ENCODE data around the gene AIP.

DNA sequence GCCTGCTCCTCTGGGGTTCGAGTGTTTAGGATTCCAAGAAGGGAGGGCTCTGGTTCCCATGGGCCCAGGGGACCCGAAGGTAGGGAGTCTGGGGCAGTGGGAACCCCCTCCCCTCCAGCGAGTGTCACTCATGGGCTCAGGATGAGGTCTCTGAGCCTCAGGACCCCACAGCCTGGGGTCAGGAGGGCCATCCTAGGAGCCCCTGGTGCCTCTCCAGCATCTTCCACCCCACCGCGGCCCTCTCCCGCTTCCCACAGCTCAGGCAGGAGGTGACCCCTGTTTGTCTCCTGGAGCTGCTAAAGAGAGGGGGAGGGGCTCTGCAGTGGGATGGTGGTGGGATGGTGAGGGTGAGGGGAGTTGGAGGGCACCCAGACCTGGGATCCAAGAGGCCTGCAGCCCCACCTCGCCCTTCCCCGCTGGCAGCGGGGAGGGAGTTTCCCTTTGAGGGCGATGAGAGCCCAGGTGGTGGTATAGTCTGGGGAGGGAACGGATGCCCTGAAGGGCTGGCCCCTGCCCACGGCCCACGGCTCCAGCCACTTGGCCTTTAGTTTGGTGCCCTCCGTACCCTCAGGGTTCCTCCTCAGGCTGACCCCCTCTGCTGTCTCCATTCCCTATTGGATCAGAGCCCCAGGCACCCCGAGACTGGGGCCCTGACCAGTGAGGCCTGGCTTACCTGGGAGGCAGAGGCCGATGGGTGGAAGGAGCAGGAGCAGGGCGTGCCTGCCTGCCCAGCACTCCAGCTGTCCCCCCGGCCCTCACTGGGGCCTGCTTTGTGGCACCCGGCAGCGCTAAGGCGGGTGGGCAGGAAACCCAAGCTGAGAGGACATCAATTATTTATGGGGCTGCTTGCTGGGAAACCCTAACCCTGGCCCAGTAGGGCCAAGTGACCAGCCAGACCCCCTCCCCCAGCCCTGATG is 28.8 kb upstream of the AIP start:
- TF ChIP-seq GLI2 (tag by site-specific recombination; IDR thresholded peaks at IDR 0.05; ENCODE audit: borderline replicate concordance, low read depth), result no peak
- TF ChIP-seq YY1 (tag by site-specific recombination; IDR thresholded peaks at IDR 0.05), result no peak
- no peak for TF ChIP-seq CTCF (tag by site-specific recombination; IDR thresholded peaks at IDR 0.05)
- no peak for TF ChIP-seq ZNF121 (tag by site-specific recombination; IDR thresholded peaks at IDR 0.05)
- no peak for TF ChIP-seq ZNF335 (tag by site-specific recombination; conservative IDR thresholded peaks at IDR 0.05)
- no peak for TF ChIP-seq ZNF274 (IDR thresholded peaks at IDR 0.05; ENCODE audit: low read length)
- no peak for TF ChIP-seq ZNF274 (tag by site-specific recombination; IDR thresholded peaks at IDR 0.05; ENCODE audit: borderline replicate concordance)
- TF ChIP-seq, protein P1, sequence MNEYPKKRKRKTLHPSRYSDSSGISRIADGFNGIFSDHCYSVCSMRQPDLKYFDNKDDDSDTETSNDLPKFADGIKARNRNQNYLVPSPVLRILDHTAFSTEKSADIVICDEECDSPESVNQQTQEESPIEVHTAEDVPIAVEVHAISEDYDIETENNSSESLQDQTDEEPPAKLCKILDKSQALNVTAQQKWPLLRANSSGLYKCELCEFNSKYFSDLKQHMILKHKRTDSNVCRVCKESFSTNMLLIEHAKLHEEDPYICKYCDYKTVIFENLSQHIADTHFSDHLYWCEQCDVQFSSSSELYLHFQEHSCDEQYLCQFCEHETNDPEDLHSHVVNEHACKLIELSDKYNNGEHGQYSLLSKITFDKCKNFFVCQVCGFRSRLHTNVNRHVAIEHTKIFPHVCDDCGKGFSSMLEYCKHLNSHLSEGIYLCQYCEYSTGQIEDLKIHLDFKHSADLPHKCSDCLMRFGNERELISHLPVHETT (tag by site-specific recombination; IDR thresholded peaks at IDR 0.05), result no peak
- TF ChIP-seq, protein P2, sequence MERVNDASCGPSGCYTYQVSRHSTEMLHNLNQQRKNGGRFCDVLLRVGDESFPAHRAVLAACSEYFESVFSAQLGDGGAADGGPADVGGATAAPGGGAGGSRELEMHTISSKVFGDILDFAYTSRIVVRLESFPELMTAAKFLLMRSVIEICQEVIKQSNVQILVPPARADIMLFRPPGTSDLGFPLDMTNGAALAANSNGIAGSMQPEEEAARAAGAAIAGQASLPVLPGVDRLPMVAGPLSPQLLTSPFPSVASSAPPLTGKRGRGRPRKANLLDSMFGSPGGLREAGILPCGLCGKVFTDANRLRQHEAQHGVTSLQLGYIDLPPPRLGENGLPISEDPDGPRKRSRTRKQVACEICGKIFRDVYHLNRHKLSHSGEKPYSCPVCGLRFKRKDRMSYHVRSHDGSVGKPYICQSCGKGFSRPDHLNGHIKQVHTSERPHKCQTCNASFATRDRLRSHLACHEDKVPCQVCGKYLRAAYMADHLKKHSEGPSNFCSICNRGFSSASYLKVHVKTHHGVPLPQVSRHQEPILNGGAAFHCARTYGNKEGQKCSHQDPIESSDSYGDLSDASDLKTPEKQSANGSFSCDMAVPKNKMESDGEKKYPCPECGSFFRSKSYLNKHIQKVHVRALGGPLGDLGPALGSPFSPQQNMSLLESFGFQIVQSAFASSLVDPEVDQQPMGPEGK (tag by site-specific recombination; IDR thresholded peaks at IDR 0.05), result no peak
- TF ChIP-seq REST (tag by site-specific recombination; IDR thresholded peaks at IDR 0.05), result no peak

Data from HEK293 (cell line).